Neural cell (in vitro differentiated cells): ENCODE measurements around the gene CSF2RB.

Experiments
- CTCF ChIP-seq: fragments of 450-650 bp; IDR thresholded peaks from 2 replicates; pipeline ENCODE4 v1.5.1; 2014; ENCODE audit warnings: antibody characterized with exemption, mild to moderate bottlenecking, moderate library complexity; ENCODE audit not compliant: poor library complexity, severe bottlenecking
- EP300 ChIP-seq: fragments of 450-650 bp; conservative IDR thresholded peaks from 2 replicates; pipeline ENCODE4 v1.6.1; 2014; ENCODE audit warnings: antibody characterized with exemption, mild to moderate bottlenecking, moderate library complexity; ENCODE audit not compliant: poor library complexity, severe bottlenecking
- EZH2 ChIP-seq: fragments of 200-600, 300-800 bp; shearing (Covaris generic), sonication (generic); IDR thresholded peaks from 2 replicates; pipeline ENCODE4 v1.6.1; 2014; ENCODE audit warnings: antibody characterized with exemption, low read length, borderline replicate concordance, mild to moderate bottlenecking; ENCODE audit not compliant: insufficient read depth, poor library complexity, severe bottlenecking
- MXI1 ChIP-seq: fragments of 450-650 bp; conservative IDR thresholded peaks from 2 replicates; pipeline ENCODE4 v1.6.1; 2014; ENCODE audit warnings: antibody characterized with exemption, mild to moderate bottlenecking; ENCODE audit not compliant: poor library complexity, severe bottlenecking
- POLR2AphosphoS5 ChIP-seq: IDR thresholded peaks from 2 replicates; pipeline ENCODE4 v1.6.1; 2012
- RAD21 ChIP-seq: fragments of 450-650 bp; conservative IDR thresholded peaks from 2 replicates; pipeline ENCODE4 v1.6.1; 2014; ENCODE audit warnings: antibody characterized with exemption, mild to moderate bottlenecking, moderate library complexity
- REST ChIP-seq: IDR thresholded peaks from 2 replicates; pipeline ENCODE4 v1.6.1; 2012; ENCODE audit warnings: borderline replicate concordance
- SMC3 ChIP-seq: fragments of 450-650 bp; conservative IDR thresholded peaks from 2 replicates; pipeline ENCODE4 v1.6.1; 2014; ENCODE audit warnings: antibody characterized with exemption, mild to moderate bottlenecking, moderate library complexity; ENCODE audit not compliant: poor library complexity
- TAF1 ChIP-seq: IDR thresholded peaks from 2 replicates; pipeline ENCODE4 v1.6.1; 2012; ENCODE audit warnings: low read depth

- TF ChIP-seq CTCF (no peak), EZH2 (no peak), TAF1 (no peak), SMC3 (no peak), MXI1 (no peak), RAD21 (no peak), EP300 (no peak), POLR2AphosphoS5 (no peak), REST (no peak)
Observed at GRCh38 chr22:36911887-36912661, 1.4 kb upstream of the CSF2RB start.
